Caco-2 (cell line): ENCODE data around the gene SGTA. TPM values are rescaled to one million over a fixed set of nuclear protein-coding genes. Genes with fewer than 3 reads are reported as not detected.
A peak's percentile ranks its signal among the peaks of the same experiment; 100 is the strongest.

Source experiments
- BruUV-seq: library from RNA; stranded (reverse); fragments of 400-500 nt; replicated peaks from 2 replicates; lab custom pipeline; 2021; lab: Mats Ljungman, UMichigan
- CTCF ChIA-PET: fragments of 300-600 bp; sonication (Branson Sonifier 250); formaldehyde crosslinking; loops from one replicate; lab custom pipeline; 2022; ENCODE audit warnings: antibody characterized with exemption; lab: Charles Lee
- POLR2A ChIA-PET: fragments of 300-600 bp; sonication (Branson Sonifier 250); formaldehyde crosslinking; loops from one replicate; lab custom pipeline; 2022; ENCODE audit warnings: antibody characterized with exemption; lab: Charles Lee
- DNase-seq, 2 experiments: peaks; one replicate each; pipeline versions ENCODE4 v3.0.0 to v3.0.0-alpha.2; 2020 to 2022
- H3K27me3 ChIP-seq: replicated peaks from 2 replicates; pipeline ENCODE4 v1.6.0; 2011; ENCODE audit warnings: low read length; ENCODE audit not compliant: control insufficient read depth, insufficient read depth
- H3K36me3 ChIP-seq: 2 replicates; pipeline ENCODE4 v1.5.1; 2011; ENCODE audit warnings: low read length; ENCODE audit not compliant: control insufficient read depth, insufficient read depth
- H3K4me1 ChIP-seq: fragments of 250-450 bp; sonication (Bioruptor Pico); 2 replicates; pipeline ENCODE4 v1.5.1; 2020; ENCODE audit warnings: mild to moderate bottlenecking
- H3K4me3 ChIP-seq: 2 replicates; pipeline ENCODE4 v1.5.1; 2011; ENCODE audit warnings: low read depth, mild to moderate bottlenecking, control low read depth, low read length
- H3K9me3 ChIP-seq: fragments of 250-450 bp; sonication (Bioruptor Pico); 2 replicates; pipeline ENCODE4 v1.5.1; 2020; ENCODE audit warnings: mild to moderate bottlenecking, moderate library complexity
- H3K27ac Mint-ChIP-seq: one replicate; pipeline ENCODE4 v1.8.0; 2022; ENCODE audit warnings: mixed read lengths; ENCODE audit not compliant: unreplicated experiment
- H3K27me3 Mint-ChIP-seq: one replicate; pipeline ENCODE4 v1.8.0; 2022; ENCODE audit warnings: mixed read lengths; ENCODE audit not compliant: insufficient read depth, unreplicated experiment
- H3K36me3 Mint-ChIP-seq: one replicate; pipeline ENCODE4 v1.8.0; 2022; ENCODE audit warnings: mild to moderate bottlenecking, mixed read lengths; ENCODE audit not compliant: insufficient read depth, unreplicated experiment
- H3K4me1 Mint-ChIP-seq: one replicate; pipeline ENCODE4 v1.8.0; 2022; ENCODE audit warnings: low read depth, mixed read lengths; ENCODE audit not compliant: unreplicated experiment
- H3K4me3 Mint-ChIP-seq: one replicate; pipeline ENCODE4 v1.8.0; 2022; ENCODE audit warnings: mild to moderate bottlenecking, moderate library complexity, mixed read lengths; ENCODE audit not compliant: unreplicated experiment
- H3K9me3 Mint-ChIP-seq: one replicate; pipeline ENCODE4 v1.8.0; 2022; ENCODE audit warnings: mixed read lengths; ENCODE audit not compliant: unreplicated experiment
- intact Hi-C: fragments of 100-400 bp; cut with micrococcal nuclease; formaldehyde crosslinking; loops from one replicate; pipeline ENCODE4 v1.10.0; 2022; ENCODE audit not compliant: unreplicated experiment
- total RNA-seq: library from RNA; stranded (reverse); gene quantifications from 2 replicates; pipeline ENCODE4 v1.2.3, GENCODE V29; 2022
- TF ChIP-seq, protein P1 (sequence below), 2 experiments: fragments of 200-600 bp in 1 of 2; IDR thresholded peaks; 1 replicate in 1 of 2; 2 replicates in 1 of 2; pipeline versions ENCODE4 v1.5.1 to v1.8.0; 2011 to 2022; ENCODE audit warnings: antibody characterized with exemption in 1 of 2, control low read depth in 1 of 2, inconsistent platforms in 1 of 2, low read depth in 1 of 2, low read length in 1 of 2, mild to moderate bottlenecking in 1 of 2, moderate library complexity in 1 of 2; ENCODE audit not compliant: insufficient read depth in 1 of 2, severe bottlenecking in 1 of 2, unreplicated experiment in 1 of 2

Gene SGTA
- total RNA-seq, 1 experiment from 2014 or later = 90.1 TPM

DNA sequence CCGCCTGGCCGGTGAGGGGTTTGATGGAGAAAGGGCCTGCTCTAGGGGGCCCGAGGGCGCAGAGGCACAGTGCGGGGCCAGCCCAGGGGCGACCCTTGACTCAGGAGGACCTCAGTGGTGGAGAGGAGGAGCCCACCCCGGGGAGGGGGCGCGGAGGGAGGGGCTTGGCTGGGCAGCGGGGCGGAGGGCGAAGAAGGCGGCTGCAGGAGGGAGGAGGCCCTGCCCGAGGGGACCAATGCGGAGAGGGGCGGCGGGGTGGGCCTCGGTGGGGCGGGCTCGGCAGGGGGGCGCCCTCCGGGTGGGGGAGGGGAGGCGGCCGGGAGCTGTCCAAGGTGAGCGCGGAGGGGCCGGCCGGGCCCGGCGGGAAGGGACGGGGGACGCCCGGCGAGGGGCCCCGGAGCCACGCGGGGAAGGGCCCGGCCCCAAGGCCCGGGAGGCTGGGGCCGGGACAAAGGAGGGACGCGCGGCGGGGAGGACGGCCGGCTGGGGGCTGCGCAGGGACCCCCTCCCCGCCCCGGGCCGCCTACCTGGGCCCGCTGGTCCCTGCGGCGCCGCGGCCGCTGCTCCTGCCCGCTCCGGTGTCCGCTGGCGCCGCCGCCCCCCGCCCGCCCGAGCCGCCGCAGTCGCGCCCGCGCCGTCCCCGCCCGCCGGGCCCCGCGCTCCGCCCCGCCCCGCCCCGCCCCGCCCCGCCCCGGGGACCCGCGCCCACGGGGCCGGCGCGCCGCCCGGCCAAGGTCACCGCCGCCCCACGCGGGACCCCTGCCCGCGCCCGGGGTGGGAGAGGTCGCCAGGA is 62.1 kb downstream of the SGTA start, which contains the start of gene DIRAS1:
TSS of gene DIRAS1 (minus strand) at position 596 of the 793 bp plus-strand sequence. CDS start 3,566 bp downstream, outside the sequence.
- TF ChIP-seq, protein P1, sequence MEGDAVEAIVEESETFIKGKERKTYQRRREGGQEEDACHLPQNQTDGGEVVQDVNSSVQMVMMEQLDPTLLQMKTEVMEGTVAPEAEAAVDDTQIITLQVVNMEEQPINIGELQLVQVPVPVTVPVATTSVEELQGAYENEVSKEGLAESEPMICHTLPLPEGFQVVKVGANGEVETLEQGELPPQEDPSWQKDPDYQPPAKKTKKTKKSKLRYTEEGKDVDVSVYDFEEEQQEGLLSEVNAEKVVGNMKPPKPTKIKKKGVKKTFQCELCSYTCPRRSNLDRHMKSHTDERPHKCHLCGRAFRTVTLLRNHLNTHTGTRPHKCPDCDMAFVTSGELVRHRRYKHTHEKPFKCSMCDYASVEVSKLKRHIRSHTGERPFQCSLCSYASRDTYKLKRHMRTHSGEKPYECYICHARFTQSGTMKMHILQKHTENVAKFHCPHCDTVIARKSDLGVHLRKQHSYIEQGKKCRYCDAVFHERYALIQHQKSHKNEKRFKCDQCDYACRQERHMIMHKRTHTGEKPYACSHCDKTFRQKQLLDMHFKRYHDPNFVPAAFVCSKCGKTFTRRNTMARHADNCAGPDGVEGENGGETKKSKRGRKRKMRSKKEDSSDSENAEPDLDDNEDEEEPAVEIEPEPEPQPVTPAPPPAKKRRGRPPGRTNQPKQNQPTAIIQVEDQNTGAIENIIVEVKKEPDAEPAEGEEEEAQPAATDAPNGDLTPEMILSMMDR (IDR thresholded peaks at IDR 0.05; ENCODE audit: insufficient read depth in 1 of 2, low read depth in 1 of 2, low read length in 1 of 2, severe bottlenecking in 1 of 2, unreplicated experiment in 1 of 2) = no peak
- intact Hi-C loops = no loop called here
- Mint-ChIP-seq H3K36me3 (no peaks in the 10 kb centered on the region), H3K9me3 (no peaks in the 10 kb centered on the region), H3K27me3 (peaks cover 10% of the 10 kb centered on the region), H3K4me3 (peak within 1 kb of the TSS; percentile 58), H3K4me1 (no peaks in the 10 kb centered on the region), H3K27ac (no peak within 1 kb of the TSS)
- Histone ChIP-seq H3K4me3 (peak within 1 kb of the TSS; percentile 40), H3K27me3 (no peaks in the 10 kb centered on the region), H3K9me3 (no peaks in the 10 kb centered on the region), H3K36me3 (no peaks in the 10 kb centered on the region), H3K4me1 (no peaks in the 10 kb centered on the region)
- CTCF ChIA-PET = no interaction called here
- no TSS peak for BruUV-seq
- POLR2A ChIA-PET = no interaction called here
- no peak for DNase-seq

DNA sequence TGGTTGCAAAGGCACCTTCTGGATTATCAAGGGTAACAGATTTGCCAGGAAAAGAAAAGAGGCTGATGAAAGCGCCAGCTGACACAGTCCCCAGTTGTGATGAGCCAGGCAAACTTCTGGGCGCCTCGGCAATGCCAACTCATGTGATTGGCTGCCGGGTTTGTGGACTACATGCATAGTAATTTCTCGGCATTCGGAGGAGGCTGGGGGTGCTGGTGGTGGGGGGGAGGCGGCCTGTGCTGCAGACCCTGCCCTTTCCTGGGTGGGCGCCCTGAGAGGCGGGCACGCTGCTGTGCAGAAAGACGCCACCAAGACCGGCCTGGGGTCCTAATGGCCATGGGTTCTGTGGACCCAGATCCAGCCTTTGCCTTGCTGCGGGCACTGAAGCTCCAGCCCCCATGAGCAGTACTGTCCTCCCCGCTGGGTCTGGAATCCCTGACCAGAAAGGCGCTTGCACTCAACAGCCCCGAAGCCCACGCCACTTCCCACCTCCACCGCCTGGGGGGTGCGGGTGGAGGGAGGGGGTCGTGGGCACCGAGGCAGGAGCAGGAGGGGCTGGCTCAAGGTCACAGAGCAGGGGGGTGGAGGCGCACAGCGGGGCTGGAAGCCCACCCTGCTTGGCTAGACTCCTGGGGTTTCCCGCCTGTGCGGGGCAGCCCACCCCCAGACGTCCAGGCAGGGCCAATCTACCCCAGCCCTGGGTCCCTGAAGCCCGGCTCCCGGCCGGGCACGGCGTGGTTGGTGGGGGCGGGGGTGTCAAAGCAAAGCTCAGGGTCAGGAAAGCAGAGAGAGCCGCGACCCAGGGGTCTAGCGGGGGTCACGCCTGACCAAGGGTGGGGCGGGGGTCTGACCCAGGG is 62.9 kb downstream of the SGTA start:
- Mint-ChIP-seq H3K4me1 (no peaks in the 10 kb centered on the region), H3K27ac (no peak overlapping the region), H3K9me3 (no peaks in the 10 kb centered on the region), H3K4me3 (peak overlapping the region; percentile 58), H3K36me3 (no peaks in the 10 kb centered on the region), H3K27me3 (peaks cover 10% of the 10 kb centered on the region)
- ChIA-PET POLR2A (no interaction called here), CTCF (no interaction called here)
- no TSS peak for BruUV-seq
- no peaks in the 10 kb centered on the region for H3K27me3 ChIP-seq
- TF ChIP-seq, protein P1 (IDR thresholded peaks at IDR 0.05; ENCODE audit: insufficient read depth in 1 of 2, low read depth in 1 of 2, low read length in 1 of 2, severe bottlenecking in 1 of 2, unreplicated experiment in 1 of 2) = no peak
- no peaks in the 10 kb centered on the region for H3K4me1 ChIP-seq
- peaks cover 6% of the 10 kb centered on the region; the same call in 1 of the 2 replicates for H3K9me3 ChIP-seq
- intact Hi-C loops = no loop called here
- no peaks in the 10 kb centered on the region for H3K36me3 ChIP-seq
- no peak for DNase-seq
- peak overlapping the region; percentile 28 for H3K4me3 ChIP-seq

DNA sequence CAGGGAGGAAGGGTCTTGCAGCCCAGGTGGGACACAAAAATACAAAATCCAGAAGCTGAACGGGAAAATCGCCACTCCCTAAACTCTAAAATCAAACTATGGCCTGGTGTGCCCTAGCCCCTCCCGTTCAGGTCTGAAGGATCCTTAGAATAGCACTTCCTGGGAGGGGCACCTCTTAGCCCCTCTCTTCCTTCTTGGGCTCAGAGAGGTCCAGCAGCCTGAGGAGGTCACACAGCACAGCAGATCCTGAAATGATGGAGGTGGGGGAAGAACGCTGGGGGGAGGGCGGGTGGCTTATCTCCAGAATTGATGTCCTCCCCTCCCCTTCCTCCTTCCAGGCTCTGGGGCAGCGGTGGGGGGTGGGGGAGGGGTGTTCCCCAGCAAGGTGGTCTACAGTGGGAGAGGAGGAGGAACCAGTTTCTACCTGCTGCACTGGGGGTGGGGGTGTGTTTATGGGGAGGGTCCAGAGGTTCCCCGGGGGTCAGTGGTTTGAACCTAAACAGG is 63.8 kb downstream of the SGTA start:
- no TSS peak for BruUV-seq
- POLR2A ChIA-PET = no interaction called here
- peak overlapping the region; percentile 58 for H3K4me3 Mint-ChIP-seq
- H3K4me3 ChIP-seq = no peak overlapping the region
- peaks cover 6% of the 10 kb centered on the region; the same call in 1 of the 2 replicates for H3K9me3 ChIP-seq
- H3K4me1 Mint-ChIP-seq = no peaks in the 10 kb centered on the region
- CTCF ChIA-PET = interaction anchor here (0.6 kb wide), 1 partner anchor 72 kb away, joined by 3 read pairs; no protein-coding TSS in a partner anchor
- H3K27me3 ChIP-seq = no peaks in the 10 kb centered on the region
- no peaks in the 10 kb centered on the region for H3K36me3 ChIP-seq
- peaks cover 8% of the 10 kb centered on the region for H3K27me3 Mint-ChIP-seq
- no peak overlapping the region for H3K27ac Mint-ChIP-seq
- H3K36me3 Mint-ChIP-seq = no peaks in the 10 kb centered on the region
- no peak for DNase-seq
- intact Hi-C loops = no loop called here
- no peaks in the 10 kb centered on the region for H3K4me1 ChIP-seq
- TF ChIP-seq, protein P1 (IDR thresholded peaks at IDR 0.05; ENCODE audit: insufficient read depth in 1 of 2, low read depth in 1 of 2, low read length in 1 of 2, severe bottlenecking in 1 of 2, unreplicated experiment in 1 of 2) = no peak
- H3K9me3 Mint-ChIP-seq = no peaks in the 10 kb centered on the region
